OCI-LY3 (cell line): Measurements from ENCODE around the gene CLSTN3.

Experiments
- H2AFZ ChIP-seq: fragments of 200-600, 300-600 bp; shearing (Covaris generic); 2 replicates; pipeline ENCODE4 v1.6.0; 2014; ENCODE audit warnings: antibody characterized with exemption, low read depth, low read length
- H3K27ac ChIP-seq: fragments of 200-600, 300-600 bp; sonication (generic); 2 replicates; pipeline ENCODE4 v1.5.1; 2014; ENCODE audit warnings: mild to moderate bottlenecking, low read length, moderate library complexity, mixed read lengths
- H3K27me3 ChIP-seq: fragments of 200-600, 300-600 bp; sonication (generic); 2 replicates; pipeline ENCODE4 v1.6.1; 2014; ENCODE audit warnings: low read depth, low read length, mixed read lengths
- H3K36me3 ChIP-seq: fragments of 200-600, 300-600 bp; sonication (generic); replicated peaks from 2 replicates; pipeline ENCODE3; 2014; ENCODE audit warnings: low read depth, low read length, mixed read lengths
- H3K4me1 ChIP-seq: fragments of 300-600, 200-600 bp; sonication (generic); 2 replicates; pipeline ENCODE4 v1.6.1; 2014; ENCODE audit warnings: low read length, mixed read lengths
- H3K4me2 ChIP-seq: fragments of 200-600, 300-600 bp; sonication (generic); 2 replicates; pipeline ENCODE4 v1.6.1; 2014; ENCODE audit warnings: low read length, mixed read lengths
- H3K4me3 ChIP-seq: fragments of 300-600, 200-600 bp; sonication (generic); 2 replicates; pipeline ENCODE4 v1.5.1; 2014; ENCODE audit warnings: antibody characterized with exemption, mild to moderate bottlenecking, low read length, moderate library complexity
- H3K79me2 ChIP-seq: fragments of 300-600, 200-600 bp; shearing (Covaris generic); 2 replicates; pipeline ENCODE4 v1.6.1; 2014; ENCODE audit warnings: mild to moderate bottlenecking, low read length, mixed read lengths
- H3K9ac ChIP-seq: fragments of 300-600, 200-600 bp; shearing (Covaris generic); 2 replicates; pipeline ENCODE4 v1.6.0; 2014; ENCODE audit warnings: mild to moderate bottlenecking, low read length, moderate library complexity
- H3K9me3 ChIP-seq: fragments of 200-600, 300-600 bp; shearing (Covaris generic); 2 replicates; pipeline ENCODE4 v1.6.1; 2014; ENCODE audit warnings: low read length, mixed read lengths; ENCODE audit not compliant: insufficient read depth
- H4K20me1 ChIP-seq: fragments of 200-600, 300-600 bp; sonication (generic); 2 replicates; pipeline ENCODE4 v1.6.1; 2016; ENCODE audit warnings: low read length, mixed read lengths; ENCODE audit not compliant: insufficient read depth
- EZH2phosphoT487 ChIP-seq: fragments of 200-600 bp; shearing (Covaris generic); IDR thresholded peaks from 2 replicates; pipeline ENCODE4 v1.6.1; 2018; ENCODE audit warnings: antibody characterized with exemption, mixed run types, low read depth
- TF ChIP-seq, protein P1 (sequence below): fragments of 200-600, 300-600 bp; sonication (generic); IDR thresholded peaks from 2 replicates; pipeline ENCODE4 v1.5.1; 2014; ENCODE audit warnings: antibody characterized with exemption, low read length, low read depth

Gene CLSTN3

DNA sequence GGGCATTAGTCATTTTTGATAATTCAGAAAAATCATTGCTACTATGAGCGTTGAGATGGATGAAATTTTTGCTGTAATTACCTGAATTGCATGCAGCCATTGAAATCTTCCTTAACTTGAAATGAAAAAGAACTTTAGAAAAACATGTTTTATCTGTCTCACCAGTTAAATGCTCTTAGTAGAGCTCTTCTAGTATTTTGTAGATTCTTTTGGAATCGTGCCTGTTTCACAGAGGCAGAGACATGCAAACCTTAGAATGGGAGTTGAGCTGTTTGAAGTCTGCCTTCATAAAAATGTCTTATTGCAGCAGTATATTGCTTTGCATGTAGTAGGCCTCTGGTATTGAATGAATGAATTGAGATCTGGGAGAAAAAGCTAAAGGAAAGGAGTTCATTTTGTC, 63.5 kb downstream of the CLSTN3 start:
- Histone ChIP-seq H4K20me1 (0 out of 2 replicates have a peak, but pooled peaks cover 5% of the 10 kb centered on the region), H3K79me2 (peaks cover 23% of the 10 kb centered on the region), H3K36me3 (peaks cover 45% of the 10 kb centered on the region), H3K4me2 (no peak overlapping the region), H3K4me1 (peaks cover 10% of the 10 kb centered on the region; the same call in 1 of the 2 replicates), H3K9me3 (no peaks in the 10 kb centered on the region), H3K27ac (no peak overlapping the region), H2AFZ (no peak overlapping the region), H3K27me3 (no peaks in the 10 kb centered on the region), H3K9ac (no peak overlapping the region), H3K4me3 (no peak overlapping the region)
- TF ChIP-seq, protein P1, sequence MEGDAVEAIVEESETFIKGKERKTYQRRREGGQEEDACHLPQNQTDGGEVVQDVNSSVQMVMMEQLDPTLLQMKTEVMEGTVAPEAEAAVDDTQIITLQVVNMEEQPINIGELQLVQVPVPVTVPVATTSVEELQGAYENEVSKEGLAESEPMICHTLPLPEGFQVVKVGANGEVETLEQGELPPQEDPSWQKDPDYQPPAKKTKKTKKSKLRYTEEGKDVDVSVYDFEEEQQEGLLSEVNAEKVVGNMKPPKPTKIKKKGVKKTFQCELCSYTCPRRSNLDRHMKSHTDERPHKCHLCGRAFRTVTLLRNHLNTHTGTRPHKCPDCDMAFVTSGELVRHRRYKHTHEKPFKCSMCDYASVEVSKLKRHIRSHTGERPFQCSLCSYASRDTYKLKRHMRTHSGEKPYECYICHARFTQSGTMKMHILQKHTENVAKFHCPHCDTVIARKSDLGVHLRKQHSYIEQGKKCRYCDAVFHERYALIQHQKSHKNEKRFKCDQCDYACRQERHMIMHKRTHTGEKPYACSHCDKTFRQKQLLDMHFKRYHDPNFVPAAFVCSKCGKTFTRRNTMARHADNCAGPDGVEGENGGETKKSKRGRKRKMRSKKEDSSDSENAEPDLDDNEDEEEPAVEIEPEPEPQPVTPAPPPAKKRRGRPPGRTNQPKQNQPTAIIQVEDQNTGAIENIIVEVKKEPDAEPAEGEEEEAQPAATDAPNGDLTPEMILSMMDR: no peak
- no peak for TF ChIP-seq EZH2phosphoT487

DNA sequence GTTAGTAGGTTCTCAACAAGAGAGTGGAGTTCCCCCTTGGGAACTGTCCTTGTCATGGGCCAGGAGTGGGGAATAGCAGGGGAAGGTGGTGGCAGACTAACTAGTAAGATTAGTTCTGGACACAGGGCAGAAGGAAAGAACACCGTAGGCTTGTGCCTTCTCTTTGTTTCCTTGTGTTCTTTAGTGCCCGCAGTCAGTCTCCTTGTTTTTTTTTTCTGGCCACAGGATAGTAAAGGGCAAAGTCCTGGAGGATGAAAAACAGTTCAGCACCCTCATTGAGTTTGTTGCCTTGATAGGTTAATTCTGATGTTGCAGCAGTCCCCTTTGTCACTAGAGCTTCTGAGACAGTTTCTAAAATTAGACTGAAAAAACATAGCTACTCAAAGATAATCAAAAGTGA, 67.7 kb downstream of the CLSTN3 start:
- Histone ChIP-seq H3K36me3 (peaks cover 49% of the 10 kb centered on the region), H3K4me3 (no peak overlapping the region), H3K27me3 (no peaks in the 10 kb centered on the region), H3K4me1 (no peaks in the 10 kb centered on the region), H3K79me2 (peaks cover 5% of the 10 kb centered on the region; the same call in 1 of the 2 replicates), H2AFZ (no peak overlapping the region), H3K4me2 (no peak overlapping the region), H3K27ac (no peak overlapping the region), H3K9me3 (no peaks in the 10 kb centered on the region), H3K9ac (no peak overlapping the region), H4K20me1 (0 out of 2 replicates have a peak, but pooled peaks cover 5% of the 10 kb centered on the region)
- TF ChIP-seq, protein P1: no peak
- no peak for TF ChIP-seq EZH2phosphoT487

DNA sequence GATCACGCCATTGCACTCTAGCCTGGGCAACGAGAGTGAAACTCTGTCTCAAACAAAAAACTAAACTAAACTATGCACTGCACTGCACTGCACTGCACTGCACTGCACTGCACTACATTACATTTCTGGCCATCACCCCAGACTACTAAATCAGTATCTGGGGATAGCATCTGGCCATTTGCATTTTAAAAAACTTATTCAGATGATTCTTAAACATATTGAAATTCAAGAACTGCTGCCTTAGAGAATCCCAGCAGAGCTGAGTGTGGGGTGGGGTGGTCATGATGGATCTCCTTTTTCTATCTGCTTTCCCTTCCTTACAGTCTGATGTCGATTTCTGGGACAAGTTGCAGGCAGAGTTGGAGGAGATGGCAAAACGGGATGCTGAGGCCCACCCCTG, 72.9 kb downstream of the CLSTN3 start:
- peaks cover 62% of the 10 kb centered on the region for H3K36me3 ChIP-seq

DNA sequence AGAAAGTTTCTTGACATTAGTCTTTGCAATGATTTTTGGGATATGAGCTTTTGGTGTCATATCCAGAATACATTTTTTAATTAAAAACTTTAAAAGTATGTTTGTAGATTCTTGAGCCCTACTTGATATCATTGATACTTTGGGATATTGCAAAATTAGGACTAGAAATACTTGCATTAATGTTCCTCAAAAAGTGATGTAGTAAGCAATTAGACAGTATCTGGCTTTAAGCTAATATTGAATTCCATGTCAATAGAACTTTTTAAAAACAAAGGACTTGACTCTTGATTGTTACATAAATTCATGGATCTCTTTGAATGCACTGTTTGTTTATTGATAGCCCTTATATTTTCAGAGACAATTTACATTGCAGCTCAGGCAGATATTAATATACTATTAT, 74.9 kb downstream of the CLSTN3 start:
- H3K79me2 ChIP-seq: no peaks in the 10 kb centered on the region
- H3K4me3 ChIP-seq: no peak overlapping the region
- H3K4me1 ChIP-seq: no peaks in the 10 kb centered on the region
- no peak overlapping the region for H3K4me2 ChIP-seq
- H3K9ac ChIP-seq: no peak overlapping the region
- H3K27ac ChIP-seq: no peak overlapping the region
- TF ChIP-seq, protein P1: no peak
- no peak for TF ChIP-seq EZH2phosphoT487
- H2AFZ ChIP-seq: no peak overlapping the region
- H3K36me3 ChIP-seq: peaks cover 73% of the 10 kb centered on the region
- no peaks in the 10 kb centered on the region for H3K27me3 ChIP-seq
- no peaks in the 10 kb centered on the region for H3K9me3 ChIP-seq
- H4K20me1 ChIP-seq: no peaks in the 10 kb centered on the region

More for the DNA sequence above, 72.9 kb downstream of the CLSTN3 start:
- H3K27ac ChIP-seq: no peak overlapping the region
- H2AFZ ChIP-seq: no peak overlapping the region
- no peaks in the 10 kb centered on the region for H3K79me2 ChIP-seq
- no peak overlapping the region for H3K4me2 ChIP-seq
- H3K4me3 ChIP-seq: no peak overlapping the region
- no peaks in the 10 kb centered on the region for H4K20me1 ChIP-seq
- no peaks in the 10 kb centered on the region for H3K9me3 ChIP-seq
- H3K9ac ChIP-seq: no peak overlapping the region
- no peaks in the 10 kb centered on the region for H3K4me1 ChIP-seq
- no peaks in the 10 kb centered on the region for H3K27me3 ChIP-seq
- no peak for TF ChIP-seq EZH2phosphoT487
